ES-I3 (cell line): ENCODE measurements around the gene FBXO46.
A peak's percentile ranks its signal among the peaks of the same experiment; 100 is the strongest.
"Not testable (repeated sequence)": the region's sequence is repeated elsewhere in the genome, so short reads cannot be mapped to it uniquely, and the experiment has no call there.

ENCODE experiments used
- H3K36me3 ChIP-seq: 2 replicates; pipeline ENCODE4 v1.6.1; 2013; ENCODE audit warnings: mild to moderate bottlenecking, low read length, control low read depth, moderate library complexity; ENCODE audit not compliant: insufficient read depth
- H3K4me1 ChIP-seq: 2 replicates; pipeline ENCODE4 v1.6.1; 2013; ENCODE audit warnings: mild to moderate bottlenecking, control low read depth, low read length; ENCODE audit not compliant: insufficient read depth
- H3K9ac ChIP-seq: 2 replicates; pipeline ENCODE4 v1.6.1; 2013; ENCODE audit warnings: low read depth, mild to moderate bottlenecking, low read length, moderate library complexity
- H3K9me3 ChIP-seq: 2 replicates; pipeline ENCODE4 v1.6.1; 2013; ENCODE audit warnings: mild to moderate bottlenecking, low read length, moderate library complexity; ENCODE audit not compliant: control insufficient read depth, insufficient read depth

The FBXO46 gene

GRCh38 chr19:45693106-45693788, 37.4 kb downstream of the FBXO46 start:
- H3K36me3 ChIP-seq: peaks cover 16% of the 10 kb centered on the region
- H3K4me1 ChIP-seq: no peaks in the 10 kb centered on the region
- H3K9me3 ChIP-seq: no peaks in the 10 kb centered on the region
- peak overlapping the region; percentile 74 for H3K9ac ChIP-seq

GRCh38 chr19:45692187-45693105, 38.2 kb downstream of the FBXO46 start, which contains the start of gene QPCTL:
TSS of gene QPCTL (plus strand) at chr19:45692666. CDS start at chr19:45692704, 38 bp downstream.
- Histone ChIP-seq H3K9me3 (no peaks in the 10 kb centered on the region), H3K9ac (peak within 1 kb of the TSS; percentile 74), H3K36me3 (peaks cover 17% of the 10 kb centered on the region), H3K4me1 (no peaks in the 10 kb centered on the region)

- H3K36me3 ChIP-seq: peaks cover 23% of the 10 kb centered on the region
- no peaks in the 10 kb centered on the region for H3K4me1 ChIP-seq
- peak within 1 kb of the TSS; percentile 74 for H3K9ac ChIP-seq
- no peaks in the 10 kb centered on the region for H3K9me3 ChIP-seq
Observed at GRCh38 chr19:45691516-45692186, 39.0 kb downstream of the FBXO46 start, which contains the start of gene SNRPD2. TSS of gene SNRPD2 (minus strand) at chr19:45691953. CDS start at chr19:45691888, 65 bp downstream.

- Histone ChIP-seq H3K9me3 (no peaks in the 10 kb centered on the region), H3K36me3 (peaks cover 28% of the 10 kb centered on the region), H3K4me1 (no peaks in the 10 kb centered on the region), H3K9ac (no peak overlapping the region)
Observed at GRCh38 chr19:45687599-45687998, 43.1 kb downstream of the FBXO46 start.

GRCh38 chr19:45685045-45685444, 45.7 kb downstream of the FBXO46 start:
- H3K9me3 ChIP-seq, H3K9ac ChIP-seq, H3K4me1 ChIP-seq: not testable (repeated sequence)
- peaks cover 28% of the 10 kb centered on the region for H3K36me3 ChIP-seq

GRCh38 chr19:45682908-45683307, 47.8 kb downstream of the FBXO46 start:
- H3K4me1 ChIP-seq: no peaks in the 10 kb centered on the region
- H3K36me3 ChIP-seq: peaks cover 16% of the 10 kb centered on the region
- H3K9me3 ChIP-seq: no peaks in the 10 kb centered on the region
- no peak overlapping the region for H3K9ac ChIP-seq

GRCh38 chr19:45682117-45682516, 48.6 kb downstream of the FBXO46 start:
- H3K9ac ChIP-seq: no peak overlapping the region; the same call in 1 of the 2 replicates
- no peaks in the 10 kb centered on the region for H3K9me3 ChIP-seq
- no peaks in the 10 kb centered on the region for H3K4me1 ChIP-seq
- H3K36me3 ChIP-seq: peaks cover 13% of the 10 kb centered on the region

GRCh38 chr19:45681391-45682015, 49.2 kb downstream of the FBXO46 start:
- H3K4me1 ChIP-seq: no peaks in the 10 kb centered on the region
- peak overlapping the region; percentile 54 for H3K9ac ChIP-seq
- no peaks in the 10 kb centered on the region for H3K9me3 ChIP-seq
- H3K36me3 ChIP-seq: peaks cover 9% of the 10 kb centered on the region

- Histone ChIP-seq H3K4me1 (no peaks in the 10 kb centered on the region), H3K9me3 (no peaks in the 10 kb centered on the region), H3K9ac (peak overlapping the region; percentile 58), H3K36me3 (no peaks in the 10 kb centered on the region)
Observed at GRCh38 chr19:45677351-45678230, 53.1 kb downstream of the FBXO46 start.

GRCh38 chr19:45676851-45677263, 53.8 kb downstream of the FBXO46 start:
- no peaks in the 10 kb centered on the region for H3K36me3 ChIP-seq
- no peaks in the 10 kb centered on the region for H3K4me1 ChIP-seq
- H3K9ac ChIP-seq: peak overlapping the region; percentile 54
- H3K9me3 ChIP-seq: no peaks in the 10 kb centered on the region

- H3K9ac ChIP-seq: no peak overlapping the region
- H3K9me3 ChIP-seq: no peaks in the 10 kb centered on the region
- no peaks in the 10 kb centered on the region for H3K4me1 ChIP-seq
- H3K36me3 ChIP-seq: no peaks in the 10 kb centered on the region
Observed at GRCh38 chr19:45674946-45675345, 55.8 kb downstream of the FBXO46 start.

GRCh38 chr19:45670670-45671453, 59.8 kb downstream of the FBXO46 start:
- Histone ChIP-seq H3K9me3 (no peaks in the 10 kb centered on the region), H3K36me3 (no peaks in the 10 kb centered on the region), H3K9ac (peak overlapping the region; percentile 71)

More at GRCh38 chr19:45670670-45671453, 59.8 kb downstream of the FBXO46 start:
- H3K4me1 ChIP-seq: peaks cover 7% of the 10 kb centered on the region
